HG02759 (cell line): ENCODE data around the gene EXOC6B.

ENCODE experiments used
- ATAC-seq: cut with Tn5 transposase; IDR thresholded peaks from one replicate; pipeline ENCODE4 v1.9.1; 2021; ENCODE audit warnings: mild to moderate bottlenecking, moderate library complexity; ENCODE audit not compliant: unreplicated experiment

The EXOC6B gene

DNA sequence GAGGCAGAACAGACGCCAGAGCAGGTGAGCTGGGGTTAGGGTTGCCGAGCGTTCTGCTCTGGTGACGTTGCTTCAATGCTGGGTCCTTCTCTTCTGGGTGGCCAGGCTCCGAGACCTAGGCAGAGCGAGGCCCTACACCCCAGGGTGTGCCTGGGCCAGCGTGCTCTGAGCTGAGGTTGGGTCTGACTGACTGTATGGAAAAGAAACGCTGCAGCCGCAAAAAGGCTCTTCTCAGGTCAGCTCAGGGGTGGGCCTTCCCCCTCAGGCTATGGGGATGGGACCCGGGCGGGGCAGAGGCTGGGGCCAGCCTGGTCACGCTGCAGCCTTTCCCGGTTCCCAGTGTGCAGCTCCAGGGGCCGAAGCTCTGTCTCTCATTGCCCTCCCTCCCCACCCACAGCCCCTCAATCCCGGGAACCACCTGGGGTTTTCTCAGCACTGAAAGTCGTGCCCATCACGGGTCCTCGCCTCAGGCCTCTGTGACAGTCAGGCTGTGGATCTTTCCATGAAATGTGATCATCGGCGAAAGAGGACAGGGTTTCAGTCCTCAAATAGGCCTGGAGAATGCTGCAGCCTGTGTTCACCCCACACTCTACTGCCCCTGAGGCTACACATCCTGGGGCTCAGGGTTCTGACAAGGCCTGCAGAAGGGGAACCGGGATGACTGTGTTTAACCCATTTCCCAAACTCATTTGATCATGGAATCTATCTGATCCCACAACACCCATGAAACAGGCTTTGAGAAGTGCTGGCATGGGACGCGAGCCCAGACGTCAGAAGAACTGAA, 697.6 kb downstream of the EXOC6B start:
- no peak for ATAC-seq

DNA sequence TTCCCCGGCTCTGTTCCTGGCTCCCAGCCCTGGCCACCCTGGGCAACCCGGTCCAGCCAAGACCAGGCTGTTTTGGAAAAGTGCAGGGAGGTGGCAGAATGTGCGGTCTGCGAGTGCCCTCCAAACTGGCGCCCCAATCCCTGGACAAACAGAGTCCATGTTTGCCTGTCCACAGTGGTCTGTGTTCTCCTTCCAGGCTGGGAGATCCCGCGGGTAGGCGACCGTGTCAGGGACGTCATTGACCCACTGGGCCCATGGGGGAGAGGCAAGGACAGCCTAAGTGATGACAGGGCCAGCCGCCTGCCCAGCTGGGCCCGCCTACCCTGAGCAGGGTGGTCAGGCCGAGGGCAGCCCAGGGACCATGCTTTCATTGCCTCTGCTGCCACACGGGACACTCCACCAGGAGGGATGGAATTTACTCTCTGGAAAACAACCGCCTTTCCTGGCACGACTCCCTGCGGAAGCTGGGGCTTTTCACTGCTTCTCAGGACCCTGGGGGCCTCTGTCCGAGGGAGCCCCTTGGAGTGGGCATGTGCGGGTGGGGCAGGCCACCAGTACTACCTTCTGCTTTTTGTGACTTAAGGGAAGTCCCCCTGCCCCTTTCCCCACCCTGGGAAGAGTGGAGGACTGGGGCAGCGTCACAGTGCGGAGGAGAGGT, 698.3 kb downstream of the EXOC6B start:
- no peak for ATAC-seq

DNA sequence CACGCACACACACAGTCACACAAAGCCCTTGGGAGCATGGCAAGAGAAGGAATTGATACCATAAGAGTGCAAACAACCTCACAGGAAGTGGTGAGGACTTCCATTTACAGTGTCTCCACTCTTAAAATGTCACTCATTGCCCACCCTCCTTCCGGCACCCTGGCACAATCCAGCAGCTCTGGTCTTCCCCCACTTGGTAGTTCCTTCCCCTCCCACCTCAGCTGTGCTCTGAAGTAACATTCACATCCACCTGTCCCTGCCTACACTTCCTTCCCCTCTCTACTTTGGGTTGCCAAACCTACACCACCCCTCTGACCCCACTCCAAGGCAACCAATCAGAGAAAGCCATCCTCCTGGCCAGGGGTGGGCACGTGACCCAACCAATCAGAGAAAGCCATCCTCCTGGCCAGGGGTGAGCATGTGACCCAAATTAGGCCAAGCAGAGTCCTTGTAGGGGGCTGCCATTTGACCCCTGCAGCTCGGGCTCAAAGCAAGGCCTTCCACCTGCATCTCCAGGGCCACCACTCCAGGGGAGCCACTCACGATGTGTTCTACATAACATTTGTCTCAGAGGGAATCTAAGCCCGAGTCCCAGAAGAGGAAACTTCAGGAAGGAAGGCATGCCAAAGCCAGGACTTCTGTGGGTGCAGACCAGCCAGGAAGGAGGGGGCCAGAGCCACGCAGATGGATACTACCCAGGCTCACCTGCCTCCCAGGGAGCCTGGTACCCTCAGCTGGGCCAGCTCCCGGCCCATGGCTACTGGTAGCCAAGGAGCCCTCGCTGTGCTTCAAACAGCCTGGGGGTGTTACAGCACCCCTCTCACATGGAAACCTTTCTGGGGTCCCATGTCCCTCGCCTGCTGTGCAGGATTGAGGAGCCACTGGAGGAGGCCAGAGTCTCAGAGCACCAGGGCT, 699.4 kb downstream of the EXOC6B start:
- no peak for ATAC-seq
